Endothelial cell of umbilical vein (primary cell): Measurements from ENCODE around the gene CRNN. TPM values are rescaled to one million over a fixed set of nuclear protein-coding genes. Genes with fewer than 3 reads are reported as not detected.

Experiments
- BruUV-seq: library from RNA; stranded (reverse); fragments of 400-500 nt; replicated peaks from 2 replicates; lab custom pipeline; 2021; lab: Mats Ljungman, UMichigan
- CTCF ChIA-PET: fragments of 300-600, 350-600 bp; sonication (Branson Sonifier 250); formaldehyde crosslinking; loops from one replicate; lab custom pipeline; 2021; ENCODE audit warnings: antibody characterized with exemption, inconsistent platforms; lab: Charles Lee
- POLR2A ChIA-PET: fragments of 300-600, 350-600 bp; sonication (Branson Sonifier 250); formaldehyde crosslinking; loops from one replicate; lab custom pipeline; 2021; ENCODE audit warnings: antibody characterized with exemption, inconsistent platforms; lab: Charles Lee
- DNase-seq: peaks from one replicate; pipeline ENCODE4 v3.0.0-alpha.2; 2011; ENCODE audit warnings: low read depth, low spot score
- FAIRE-seq: peaks from 2 replicates; lab custom pipeline; 2011; peaks lifted over from hg19 to GRCh38; lab: Jason Lieb, UNC
- H2AFZ ChIP-seq: 2 replicates; pipeline ENCODE4 v1.6.0; 2012; ENCODE audit warnings: low read depth, low read length, control low read depth, inconsistent platforms
- H3K27ac ChIP-seq: 2 replicates; pipeline ENCODE4 v1.5.1; 2011; ENCODE audit warnings: low read depth, mild to moderate bottlenecking, control low read depth, low read length, moderate library complexity; ENCODE audit not compliant: insufficient read depth
- H3K27me3 ChIP-seq, 2 experiments: 2 replicates each; pipeline versions ENCODE4 v1.6.0 to v1.6.1; 2011; ENCODE audit warnings: low read length in 2 of 2, mixed read lengths in 1 of 2; ENCODE audit not compliant: control insufficient read depth in 2 of 2, insufficient read depth in 2 of 2
- H3K36me3 ChIP-seq, 2 experiments: 2 replicates in 1 of 2; 3 replicates in 1 of 2; pipeline ENCODE4 v1.5.1; 2011; ENCODE audit warnings: low read length in 2 of 2, mild to moderate bottlenecking in 1 of 2, moderate library complexity in 1 of 2; ENCODE audit not compliant: control insufficient read depth in 2 of 2, insufficient read depth in 2 of 2; ENCODE audit errors: extremely low read depth in 1 of 2
- H3K4me1 ChIP-seq: 3 replicates; pipeline ENCODE4 v1.5.1; 2011; ENCODE audit warnings: mild to moderate bottlenecking, low read length; ENCODE audit not compliant: control insufficient read depth, insufficient read depth; ENCODE audit errors: extremely low read depth
- H3K4me2 ChIP-seq: 2 replicates; pipeline ENCODE4 v1.6.1; 2011; ENCODE audit warnings: low read length, control low read depth, mixed read lengths; ENCODE audit not compliant: insufficient read depth
- H3K4me3 ChIP-seq, 3 experiments: fragments of 200-600 bp in 1 of 3; sonication (generic), shearing (Covaris generic) in 1 of 3; replicated peaks in 1 of 3; 2 replicates each; pipeline ENCODE4 v1.5.1; 2011 to 2016; ENCODE audit warnings: control low read depth in 3 of 3, low read length in 3 of 3, mild to moderate bottlenecking in 2 of 3, inconsistent platforms in 1 of 3, low read depth in 1 of 3, moderate library complexity in 1 of 3; ENCODE audit not compliant: insufficient read depth in 1 of 3
- H3K79me2 ChIP-seq: 2 replicates; pipeline ENCODE4 v1.6.0; 2012; ENCODE audit warnings: low read length, inconsistent platforms; ENCODE audit not compliant: control insufficient read depth, insufficient read depth
- H3K9ac ChIP-seq: replicated peaks from 2 replicates; pipeline ENCODE3; 2011; ENCODE audit warnings: low read length, control low read depth; ENCODE audit not compliant: insufficient read depth; ENCODE audit errors: extremely low read depth
- H3K9me1 ChIP-seq: replicated peaks from 3 replicates; pipeline ENCODE4 v1.6.0; 2011; ENCODE audit warnings: mild to moderate bottlenecking, low read length; ENCODE audit not compliant: control insufficient read depth, insufficient read depth; ENCODE audit errors: extremely low read depth
- H3K9me3 ChIP-seq: replicated peaks from 2 replicates; pipeline ENCODE4 v1.5.1; 2012; ENCODE audit warnings: low read length, inconsistent platforms; ENCODE audit not compliant: control insufficient read depth, insufficient read depth
- H4K20me1 ChIP-seq: replicated peaks from 2 replicates; pipeline ENCODE3; 2011; ENCODE audit warnings: mild to moderate bottlenecking, low read length; ENCODE audit not compliant: control insufficient read depth, insufficient read depth; ENCODE audit errors: extremely low read depth
- CTCF ChIP-seq, 2 donors: IDR thresholded peaks; 1 replicate in 1 of 2; 2 replicates in 1 of 2; pipeline ENCODE4 v1.5.1; 2011; ENCODE audit warnings: low read length in 2 of 2, mild to moderate bottlenecking in 2 of 2, moderate library complexity in 2 of 2, control low read depth in 1 of 2, inconsistent platforms in 1 of 2, low read depth in 1 of 2; ENCODE audit not compliant: insufficient read depth in 1 of 2; ENCODE audit errors: extremely low read depth in 1 of 2
- EZH2 ChIP-seq: IDR thresholded peaks from 2 replicates; pipeline ENCODE4 v1.6.1; 2012; ENCODE audit warnings: borderline replicate concordance, low read depth, mild to moderate bottlenecking, moderate library complexity, low read length, inconsistent platforms; ENCODE audit not compliant: severe bottlenecking
- FOS ChIP-seq: IDR thresholded peaks from 2 replicates; pipeline ENCODE4 v1.6.1; 2011; ENCODE audit warnings: mild to moderate bottlenecking, low read length, moderate library complexity, borderline replicate concordance; ENCODE audit not compliant: insufficient read depth
- GATA2 ChIP-seq: IDR thresholded peaks from 2 replicates; pipeline ENCODE4 v1.7.0; 2011; ENCODE audit warnings: low read depth, mild to moderate bottlenecking, moderate library complexity, mixed read lengths, low read length; ENCODE audit not compliant: insufficient read length, insufficient read depth
- JUN ChIP-seq: IDR thresholded peaks from 2 replicates; pipeline ENCODE4 v1.6.1; 2011; ENCODE audit warnings: borderline replicate concordance, low read depth; ENCODE audit not compliant: insufficient read length, insufficient read depth
- MAX ChIP-seq: IDR thresholded peaks from 2 replicates; pipeline ENCODE4 v1.6.1; 2011; ENCODE audit not compliant: insufficient read depth, insufficient read length
- MYC ChIP-seq: IDR thresholded peaks from one replicate; pipeline ENCODE4 v1.6.1; 2011; ENCODE audit warnings: mild to moderate bottlenecking, low read depth, low read length
- POLR2A ChIP-seq: IDR thresholded peaks from 2 replicates; pipeline ENCODE4 v1.6.1; 2012; ENCODE audit warnings: low read depth, mild to moderate bottlenecking, control low read depth, low read length
- POLR2AphosphoS5 ChIP-seq: IDR thresholded peaks from 2 replicates; pipeline ENCODE4 v1.6.1; 2012; ENCODE audit warnings: low read depth, mild to moderate bottlenecking, control low read depth, low read length, moderate library complexity; ENCODE audit not compliant: insufficient read depth
- dilution Hi-C: fragments of 300-500 bp; cut with MboI; formaldehyde crosslinking; loops from one replicate; pipeline ENCODE4 v1.15.0; 2019; ENCODE audit warnings: low sequenced_read_pairs; ENCODE audit not compliant: extremely low pct_ligation_motif_present
- intact Hi-C: fragments of 100-400 bp; cut with micrococcal nuclease; formaldehyde crosslinking; loops from one replicate; pipeline ENCODE4 v1.10.0; 2022
- polyA plus RNA-seq, 4 experiments: library from polyadenylated mRNA; depleted of rRNA in 3 of 4; stranded (reverse) in 3 of 4; unstranded in 1 of 4; fragments of >200 nt; gene quantifications; 2 replicates each; pipeline versions ENCODE4 v1.2.1 to v1.2.3, GENCODE V29; 2011 to 2012; ENCODE audit warnings: missing spikeins in 1 of 4
- total RNA-seq: library from RNA; stranded (reverse); gene quantifications from 2 replicates; pipeline ENCODE4 v1.2.3, GENCODE V29; 2021

CRNN gene
- total and polyA plus RNA-seq, 2 donors (not counting 3 experiments of a cell fraction or from before 2014, with no cell fraction given): not detected

- FAIRE-seq (no peak), DNase-seq (no peak)
- Histone ChIP-seq H4K20me1 (no peaks in the 10 kb centered on the region), H3K4me1 (no peaks in the 10 kb centered on the region), H3K36me3 (no peaks in the 10 kb centered on the region), H3K4me3 (no peak overlapping the region), H3K9me3 (no peaks in the 10 kb centered on the region), H3K9me1 (no peaks in the 10 kb centered on the region), H3K4me2 (no peak overlapping the region), H3K27me3 (no peaks in the 10 kb centered on the region), H2AFZ (no peak overlapping the region), H3K27ac (no peak overlapping the region), H3K9ac (no peak overlapping the region), H3K79me2 (no peaks in the 10 kb centered on the region)
- POLR2A ChIA-PET: no interaction called here
- TF ChIP-seq POLR2A: no peak
- no peak for TF ChIP-seq MYC
- no peak for TF ChIP-seq JUN
- TF ChIP-seq FOS: no peak
- TF ChIP-seq POLR2AphosphoS5: no peak
- no peak for TF ChIP-seq EZH2
- no peak for TF ChIP-seq GATA2
- TF ChIP-seq MAX: no peak
- no peak for TF ChIP-seq CTCF (IDR thresholded peaks at IDR 0.05; ENCODE audit: extremely low read depth in 1 of 2, insufficient read depth in 1 of 2, low read depth in 1 of 2, low read length in 2 of 2)
- CTCF ChIA-PET: interaction anchor here (1.7 kb wide), 1 partner anchor 20 kb away, joined by 6 read pairs; no protein-coding TSS in a partner anchor
- dilution Hi-C loops (no loop called here), intact Hi-C loops (no loop called here)
- BruUV-seq: no TSS peak
These were observed 46.6 kb downstream of the CRNN start for GRCh38 chr1:152367436-152367835.
